Hematopoietic multipotent progenitor cell treated with erythropoietin and hydrocortisone succinate and interleukin-3 and kit ligand, for 15 days (in vitro differentiated cells): ENCODE results near the gene LONRF3.

Experiments used
- DNase-seq: peaks from one replicate; pipeline ENCODE4 v3.0.0-alpha.2; 2015; ENCODE audit warnings: low spot score

The LONRF3 gene

DNA sequence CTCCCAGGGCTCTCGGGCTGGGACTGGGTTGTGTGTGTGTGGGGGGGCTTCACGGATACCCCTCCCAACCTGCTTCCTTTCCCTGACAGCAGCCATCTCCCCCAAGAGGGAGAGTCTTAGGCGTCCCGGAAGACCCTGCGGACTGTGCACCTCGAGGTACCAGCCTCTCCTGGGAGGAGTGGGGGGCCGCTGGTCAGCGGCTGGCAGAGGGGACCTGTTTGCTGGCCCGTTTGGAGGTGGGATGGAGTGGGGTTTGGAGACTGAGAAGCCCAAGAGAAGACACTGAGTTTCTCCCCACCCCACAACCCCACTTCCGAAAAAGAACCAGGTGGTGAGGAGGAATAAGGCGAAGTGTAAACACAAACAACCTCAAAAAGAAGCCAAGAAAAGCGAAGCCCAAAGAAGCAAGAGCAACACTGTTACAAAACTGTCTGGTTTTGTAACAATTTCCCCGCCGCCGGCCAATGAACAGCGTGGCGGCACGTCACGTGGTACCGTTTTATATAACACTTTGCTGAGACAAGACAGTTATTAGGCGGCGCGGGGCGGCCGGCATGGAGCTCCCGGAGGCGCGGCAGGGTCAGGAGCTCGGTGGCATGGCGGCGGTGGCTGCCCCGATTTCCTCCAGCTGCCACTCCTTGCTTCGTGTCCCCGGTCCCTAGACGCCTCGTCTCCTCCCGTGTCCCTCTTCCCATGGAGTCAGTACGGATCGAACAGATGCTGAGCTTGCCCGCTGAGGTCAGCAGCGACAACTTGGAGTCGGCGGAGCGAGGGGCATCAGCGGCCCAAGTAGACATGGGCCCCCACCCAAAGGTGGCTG is at the start of gene LONRF3:
Gene LONRF3 (plus strand): TSS at position 531 of the 820 bp plus-strand sequence. CDS start 163 bp downstream, at position 694.
- no peak for DNase-seq

DNA sequence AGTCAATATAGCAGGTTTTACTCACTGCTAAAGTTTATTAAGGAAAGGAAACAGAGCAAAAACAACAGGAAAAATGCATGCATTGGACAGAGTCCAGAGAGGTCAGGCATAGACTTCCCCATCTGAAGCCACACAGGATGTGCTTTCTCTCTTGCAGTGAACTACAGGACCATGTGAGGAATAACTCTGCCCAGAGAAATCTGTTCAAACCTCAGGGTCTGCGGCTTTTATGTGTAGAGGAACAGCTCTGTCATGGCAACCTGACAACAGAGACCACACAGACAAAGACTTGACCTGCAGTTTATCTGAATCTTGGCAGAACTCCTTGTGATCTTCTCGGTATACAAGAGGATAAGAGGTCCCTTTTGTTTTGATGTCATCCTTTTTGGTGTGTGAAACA is 46.3 kb upstream of the LONRF3 start:
- DNase-seq = no peak

DNA sequence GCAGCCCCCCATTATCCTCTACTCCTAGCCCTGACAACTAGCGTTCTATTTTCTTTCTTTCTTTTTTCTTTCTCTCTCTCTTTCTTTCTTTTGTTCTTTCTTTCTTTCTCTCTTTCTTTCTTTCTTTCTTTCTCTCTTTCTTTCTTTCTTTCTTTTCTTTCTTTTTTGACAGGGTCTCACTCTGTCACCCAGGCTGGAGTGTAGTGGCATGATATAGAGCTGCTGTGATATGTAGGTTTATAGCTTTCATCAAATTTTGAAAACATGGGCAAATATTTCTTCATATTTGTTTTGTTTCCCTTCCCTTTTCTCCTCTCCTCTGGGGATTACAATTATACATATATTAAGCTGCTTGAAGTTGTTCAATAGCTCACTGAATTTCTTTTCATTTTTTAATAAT is 39.1 kb upstream of the LONRF3 start:
- no peak for DNase-seq

DNA sequence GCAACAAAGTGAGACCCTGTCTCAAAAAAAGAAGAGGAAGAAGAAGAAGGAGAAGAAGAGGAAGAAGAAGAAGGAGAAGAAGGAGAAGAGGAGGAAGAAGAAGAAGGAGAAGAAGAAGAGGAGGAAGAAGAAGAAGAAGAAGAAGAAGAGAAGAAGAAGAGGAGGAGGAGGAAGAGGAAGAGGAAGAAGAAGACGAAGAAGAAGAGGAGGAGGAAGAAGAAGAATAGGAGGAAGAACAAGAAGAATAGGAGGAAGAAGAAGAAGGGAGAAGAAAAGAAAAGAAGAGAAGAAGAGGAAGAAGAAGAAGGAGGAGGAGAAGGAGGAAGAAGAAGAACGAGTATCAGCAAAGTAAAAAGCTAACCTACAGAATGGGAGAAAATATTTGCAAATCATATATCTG is 33.3 kb upstream of the LONRF3 start:
- no peak for DNase-seq

DNA sequence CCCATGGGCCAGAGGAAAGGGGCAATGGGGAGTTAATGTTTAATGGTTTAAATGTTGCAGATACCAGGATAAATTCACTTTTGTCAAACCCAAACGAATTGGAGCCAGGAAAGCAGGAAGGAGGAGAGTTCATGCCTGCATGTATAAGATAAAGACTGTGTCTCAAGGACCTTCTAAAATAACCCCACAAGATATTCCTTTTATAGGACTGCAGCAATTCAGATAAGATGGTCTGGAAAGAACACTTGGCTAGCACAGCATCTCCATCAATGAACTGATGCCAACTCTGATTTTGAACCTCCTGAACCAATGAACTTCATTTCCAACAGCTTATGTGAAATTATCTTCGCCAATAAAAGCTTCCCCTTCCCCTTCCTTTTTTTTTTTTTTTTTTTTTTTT is 31.3 kb upstream of the LONRF3 start:
- DNase-seq = no peak

DNA sequence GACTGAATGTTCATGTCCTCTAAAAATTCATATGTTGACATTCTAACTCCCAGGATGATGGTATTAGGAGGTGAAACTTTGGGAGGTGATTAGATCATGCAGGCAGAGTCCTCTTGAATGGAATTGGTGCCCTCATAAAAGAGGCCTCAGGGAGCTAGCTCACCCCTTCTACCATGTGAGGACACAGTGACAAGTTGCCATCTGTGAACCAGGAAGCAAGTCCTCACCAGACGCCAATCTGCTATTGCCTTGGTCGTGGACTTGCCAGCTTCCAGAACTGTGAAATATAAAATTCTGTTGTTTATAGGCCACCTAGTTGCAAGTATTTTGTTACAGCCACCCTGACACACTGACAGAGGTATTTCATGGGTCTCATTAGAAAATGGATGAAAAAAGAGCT is 28.5 kb upstream of the LONRF3 start:
- DNase-seq = no peak

DNA sequence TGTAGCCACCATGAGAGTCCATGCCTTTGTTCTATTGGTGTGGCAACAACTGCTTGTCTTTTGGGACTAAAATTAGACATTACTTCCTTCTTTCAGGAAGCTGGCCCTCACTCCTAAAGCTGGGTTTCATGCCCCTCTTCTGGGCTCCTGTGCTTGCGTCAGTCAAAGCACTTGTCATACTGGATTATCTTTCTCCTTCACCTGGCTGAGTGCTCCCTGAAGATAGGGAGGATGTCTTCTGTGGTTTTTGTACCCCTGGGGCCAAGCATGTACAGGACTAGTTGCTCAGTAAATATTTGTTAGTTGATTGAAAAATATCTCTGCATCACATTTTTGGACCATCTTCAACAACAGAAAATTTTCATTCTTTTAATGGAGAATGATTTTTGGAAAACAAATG is 26.1 kb upstream of the LONRF3 start:
- no peak for DNase-seq

DNA sequence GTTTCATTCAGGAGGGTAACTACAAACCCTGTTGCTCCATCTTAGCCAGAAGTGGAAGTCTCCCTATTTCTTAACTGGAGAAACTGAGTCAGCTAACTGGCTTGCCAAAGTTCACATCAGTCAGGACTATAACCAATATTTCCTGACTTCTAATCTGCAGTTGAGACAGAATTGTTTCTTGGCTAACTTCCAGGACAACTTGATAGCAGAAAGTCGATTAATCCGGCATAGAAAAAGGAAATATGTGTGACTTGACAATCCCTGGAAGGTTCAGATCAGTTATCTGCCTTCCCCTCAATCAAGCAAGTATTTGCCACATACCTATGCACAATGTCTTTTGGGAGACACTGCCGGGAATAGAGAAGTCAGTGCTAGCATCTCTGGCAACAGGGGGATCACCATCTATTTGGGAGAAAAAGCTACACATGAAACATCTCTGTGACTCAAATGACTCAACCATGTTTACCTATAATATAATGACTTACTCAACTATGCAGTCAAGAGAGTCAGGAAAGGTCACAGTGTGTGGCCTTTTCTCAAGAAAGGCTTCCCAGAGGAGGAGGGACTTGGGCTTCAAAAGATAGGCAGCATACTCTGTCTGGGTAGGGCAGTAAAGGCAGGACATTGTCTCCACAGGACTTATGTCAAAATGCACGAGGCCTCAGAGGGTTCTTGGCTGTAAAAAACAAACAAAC is 12.4 kb upstream of the LONRF3 start:
- no peak for DNase-seq

DNA sequence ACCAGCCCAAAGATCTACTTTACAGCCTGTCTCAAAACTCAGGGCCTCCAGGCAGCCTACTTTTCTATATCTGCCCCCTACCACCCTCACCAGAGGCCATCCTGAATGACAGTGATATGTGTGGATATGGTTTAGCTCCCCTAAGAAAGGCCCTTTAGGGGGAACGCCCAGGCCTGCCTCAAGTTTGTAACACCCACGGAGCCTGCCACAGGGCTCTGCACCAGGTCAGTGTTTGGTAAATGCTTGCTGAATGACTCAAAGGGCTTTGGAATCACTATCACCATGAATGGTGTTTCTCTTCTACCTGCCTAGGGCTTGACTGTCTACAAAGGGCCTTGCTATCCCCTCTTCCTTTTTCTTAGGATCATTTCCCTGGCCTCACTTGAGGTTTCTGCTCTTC is 11.3 kb upstream of the LONRF3 start:
- DNase-seq = no peak

DNA sequence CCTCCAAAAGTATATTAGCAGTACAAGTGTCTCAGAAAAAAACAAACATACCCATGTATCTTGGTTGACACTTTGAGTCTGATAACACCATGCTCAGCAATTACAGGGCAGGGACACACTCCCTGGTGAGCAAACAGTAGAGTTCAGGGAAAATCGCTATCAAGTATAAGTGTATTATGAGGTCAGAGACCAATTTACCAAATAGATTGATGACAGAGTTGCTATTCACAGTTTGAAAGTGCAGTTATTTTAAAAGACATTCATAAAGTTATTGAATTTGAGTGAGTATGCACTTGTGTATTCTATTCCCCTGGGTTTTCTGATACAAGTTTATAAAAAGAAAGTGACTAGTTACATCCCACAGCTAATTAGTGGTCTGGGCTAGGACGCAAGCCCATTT is 10.2 kb upstream of the LONRF3 start:
- DNase-seq = no peak

DNA sequence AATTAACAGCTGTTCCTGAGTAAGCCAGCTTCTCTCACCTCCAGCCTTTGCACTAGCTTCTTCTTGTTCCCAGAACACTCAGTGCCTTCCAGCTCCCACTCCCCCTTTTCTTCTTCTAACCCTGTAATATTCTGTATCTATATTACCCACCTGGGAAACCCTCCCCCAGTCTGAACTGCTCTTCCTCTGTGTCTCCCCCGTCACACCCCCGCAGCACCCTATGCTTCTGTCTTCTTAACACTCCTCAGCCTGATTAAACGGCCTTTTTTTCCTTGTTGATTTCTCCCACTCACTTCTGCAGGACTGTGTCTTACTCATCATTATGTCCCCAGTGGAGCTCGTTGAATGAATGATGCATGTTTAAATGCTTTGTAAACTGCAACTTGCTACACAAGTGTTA is 9.0 kb upstream of the LONRF3 start:
- no peak for DNase-seq

DNA sequence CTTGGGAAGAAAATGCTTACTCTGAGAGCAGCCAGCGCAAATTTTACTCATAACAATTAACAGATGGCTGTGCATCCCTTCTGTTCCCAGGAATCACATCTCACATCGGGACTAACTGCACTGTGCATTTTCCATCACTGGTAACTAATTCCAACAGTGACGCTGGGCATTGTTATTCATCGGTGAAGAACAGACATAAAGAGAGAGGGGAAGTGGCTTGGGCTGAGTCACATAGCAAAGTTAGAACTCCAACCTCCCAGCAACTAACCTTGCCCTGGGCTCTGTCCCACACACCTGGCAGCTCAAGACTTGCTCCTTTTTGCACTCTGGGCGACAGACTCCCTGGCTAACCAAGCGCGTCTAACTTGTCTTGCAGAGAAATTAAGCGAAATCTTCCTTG is 6.4 kb upstream of the LONRF3 start:
- DNase-seq = no peak

DNA sequence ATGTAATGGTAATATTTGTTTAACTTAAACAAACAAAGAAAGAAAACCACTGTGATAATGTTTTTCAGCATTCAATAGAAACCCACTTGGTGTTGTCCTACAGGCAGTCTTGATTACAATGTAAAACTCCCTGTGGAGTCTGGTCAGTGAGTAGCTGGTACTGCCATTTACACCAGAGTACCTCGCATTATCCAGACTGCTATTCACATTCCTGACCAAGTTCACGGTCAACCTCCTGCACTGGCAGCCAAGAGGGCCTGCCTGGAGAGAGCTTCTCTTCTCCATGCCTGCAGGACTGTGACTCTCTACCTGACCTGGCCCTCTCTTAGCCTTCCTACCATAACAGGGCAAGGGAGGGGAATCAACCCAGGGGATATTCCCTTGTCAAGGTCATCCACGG is 2.9 kb upstream of the LONRF3 start:
- DNase-seq = no peak

DNA sequence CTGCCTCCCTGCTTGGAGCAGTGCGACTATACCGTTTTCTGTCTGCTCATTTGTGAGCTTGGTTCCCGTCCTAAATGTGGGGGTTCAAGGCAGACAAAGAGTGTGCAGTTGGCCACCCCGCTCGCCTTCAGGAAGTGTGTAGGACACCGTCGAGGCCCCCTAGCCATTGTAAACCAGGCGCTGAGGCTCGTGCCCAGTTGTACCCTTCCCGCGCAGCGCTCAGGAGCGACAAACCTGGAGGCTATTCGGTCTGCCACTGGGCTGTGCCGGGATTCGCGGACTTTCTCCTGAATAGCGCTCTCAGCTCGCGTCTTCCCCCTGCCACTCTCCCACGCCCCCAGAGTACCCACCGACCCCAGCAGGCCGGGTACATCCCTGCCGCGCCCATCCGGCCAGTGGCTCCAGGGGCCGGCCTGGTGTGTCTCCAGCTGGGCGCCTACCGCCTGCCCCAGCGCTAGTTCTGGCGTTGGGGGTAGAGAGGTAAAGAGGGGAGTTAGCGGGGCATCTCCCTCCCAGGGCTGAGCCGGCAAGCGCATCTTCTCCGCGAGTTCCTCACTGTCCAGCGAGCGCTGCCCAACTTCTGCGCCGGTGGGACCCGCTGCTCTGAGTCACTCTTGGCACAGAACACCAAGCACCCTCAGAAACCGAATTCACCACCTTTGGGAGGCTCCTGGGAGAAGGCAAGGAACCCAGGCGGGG is 880 bp upstream of the LONRF3 start:
- DNase-seq = no peak

DNA sequence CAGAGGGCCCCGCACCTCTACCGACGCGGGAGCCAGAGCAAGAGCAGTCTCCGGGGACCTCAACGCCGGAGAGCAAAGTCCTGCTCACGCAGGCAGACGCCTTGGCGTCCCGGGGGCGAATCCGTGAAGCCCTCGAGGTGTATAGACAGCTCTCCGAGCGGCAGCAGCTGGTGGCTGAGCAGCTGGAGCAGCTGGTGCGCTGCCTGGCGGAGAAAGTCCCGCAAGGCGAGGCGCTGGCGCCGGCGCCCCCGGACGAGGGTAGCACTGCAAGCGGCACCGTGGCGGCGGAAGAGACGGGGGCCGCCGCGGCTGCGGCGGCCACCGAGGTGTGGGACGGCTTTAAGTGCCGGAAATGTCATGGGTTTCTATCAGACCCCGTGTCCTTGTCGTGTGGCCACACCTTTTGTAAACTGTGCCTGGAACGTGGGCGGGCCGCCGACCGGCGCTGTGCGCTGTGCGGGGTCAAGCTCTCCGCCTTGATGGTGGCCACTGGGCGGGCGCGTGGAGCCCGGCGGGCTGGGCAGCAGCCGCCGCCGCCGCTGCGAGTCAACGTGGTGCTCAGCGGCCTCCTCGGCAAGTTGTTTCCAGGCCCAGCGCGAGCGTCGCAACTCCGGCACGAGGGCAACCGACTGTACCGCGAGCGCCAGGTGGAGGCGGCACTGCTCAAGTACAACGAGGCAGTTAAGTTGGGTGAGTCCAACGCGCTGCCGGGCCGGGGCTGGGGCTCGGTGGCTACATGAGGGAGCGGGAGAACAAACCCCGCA is 672 bp downstream of the LONRF3 start:
- DNase-seq = no peak

DNA sequence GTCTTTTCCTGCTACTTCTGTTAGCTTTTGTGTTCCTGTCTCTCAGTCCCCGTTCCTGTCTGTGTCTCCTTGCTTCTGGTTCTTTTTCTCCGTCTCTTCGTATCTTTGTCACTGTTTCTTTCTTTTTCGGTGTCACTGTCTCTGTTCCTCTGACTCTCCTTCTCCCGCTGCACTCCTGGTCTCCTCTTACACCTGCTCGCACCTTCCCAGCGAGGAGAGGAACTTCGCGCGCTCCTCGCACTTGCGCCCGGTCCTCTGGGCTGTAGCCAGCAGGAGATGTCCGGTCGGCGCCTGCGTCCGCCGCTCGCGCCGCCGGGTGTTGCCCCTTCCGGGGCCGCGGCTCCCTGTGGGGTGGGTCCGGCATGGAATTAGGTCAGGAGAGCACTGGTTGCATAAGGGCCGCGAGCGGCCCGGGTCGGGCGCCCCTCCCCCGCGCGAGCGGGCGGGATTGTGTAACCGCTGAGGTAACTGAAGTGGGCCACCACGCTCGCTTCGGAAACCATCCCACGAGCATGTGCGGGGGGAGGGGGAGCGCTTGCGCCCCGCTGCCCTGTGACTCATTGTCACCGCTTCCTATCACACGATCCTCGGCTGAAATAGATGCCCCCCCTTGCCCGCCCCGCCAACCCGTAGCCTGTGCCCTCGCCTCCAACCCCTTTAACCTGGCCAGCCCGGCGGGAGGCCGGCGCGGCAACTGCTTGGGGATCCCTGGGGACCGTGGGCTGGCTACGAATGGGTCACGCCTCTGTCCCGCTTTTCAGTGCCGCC is 1.6 kb downstream of the LONRF3 start:
- DNase-seq = no peak

DNA sequence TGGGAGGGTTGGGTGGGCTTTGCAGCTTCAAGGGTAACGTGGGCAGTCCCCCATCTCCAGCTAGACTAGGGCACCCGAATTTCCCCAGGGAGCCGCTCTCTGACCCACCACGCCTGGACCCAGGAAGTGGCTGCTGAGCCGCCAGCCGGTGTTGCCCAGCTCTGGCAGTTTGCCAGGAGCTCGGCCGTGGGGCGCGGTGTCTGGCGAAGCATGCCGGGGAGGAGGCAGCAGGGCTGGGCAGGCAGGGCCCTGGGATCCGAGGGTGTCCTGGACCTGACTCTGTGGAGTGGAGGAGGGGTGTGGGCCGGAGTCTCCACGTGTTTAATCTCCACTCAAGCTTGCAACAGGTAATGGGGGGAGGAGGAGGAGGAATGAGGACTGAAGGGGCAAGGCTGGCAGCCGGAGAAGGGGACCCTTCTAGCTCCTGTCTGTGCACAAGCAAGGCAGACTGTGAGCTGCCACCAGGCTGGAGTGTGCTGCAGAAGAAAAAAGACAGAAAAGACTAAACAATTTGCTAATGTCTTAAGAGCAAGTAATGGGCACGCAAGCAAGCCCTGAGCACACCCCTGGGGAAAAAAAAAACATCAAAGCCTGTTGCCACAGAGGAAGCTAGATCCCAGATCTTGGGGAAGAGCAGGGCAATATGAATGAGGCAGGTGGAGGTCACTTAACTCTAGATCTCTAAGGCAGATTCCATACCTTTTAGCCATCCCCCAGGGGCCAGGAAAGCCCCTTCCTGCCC is 2.4 kb downstream of the LONRF3 start:
- DNase-seq = no peak

DNA sequence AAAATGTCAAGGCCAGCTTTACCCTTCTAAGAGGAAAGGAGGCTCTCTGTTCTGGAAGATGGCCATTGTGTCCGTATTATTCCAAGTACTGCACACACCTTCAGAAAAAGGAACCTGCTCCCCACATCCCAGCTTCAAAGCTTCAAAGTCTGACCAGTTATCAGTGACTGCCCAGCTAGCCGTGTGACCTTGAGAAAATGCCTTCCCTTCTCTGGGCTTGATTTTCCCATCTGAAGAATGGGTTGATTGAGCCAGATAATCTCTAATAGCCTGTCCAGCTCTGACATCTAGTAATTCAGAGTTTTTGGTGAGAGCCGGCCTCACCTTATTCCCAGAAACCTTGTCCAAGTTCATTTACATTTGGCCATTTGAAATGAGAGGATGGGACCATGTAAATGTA is 3.0 kb downstream of the LONRF3 start:
- DNase-seq = no peak

DNA sequence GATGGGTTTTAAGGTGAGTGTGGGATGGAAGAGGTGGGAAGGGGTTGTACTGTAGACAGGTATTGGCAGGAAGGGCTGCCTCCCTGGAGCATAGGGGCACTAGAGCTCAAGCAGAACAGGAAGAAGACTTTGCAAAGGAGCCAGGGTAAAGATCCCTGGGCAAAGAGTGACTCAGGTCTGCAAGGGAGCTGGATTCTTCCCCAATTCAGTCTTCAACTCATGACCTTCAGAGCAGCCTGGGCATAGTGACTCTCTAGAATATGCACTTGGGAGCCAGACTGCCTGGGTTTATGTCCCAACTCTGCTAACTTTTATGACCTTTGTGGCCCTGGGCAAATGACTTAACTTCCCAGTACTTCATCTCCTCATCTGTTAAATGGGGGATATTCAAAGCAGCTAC is 4.0 kb downstream of the LONRF3 start:
- no peak for DNase-seq

DNA sequence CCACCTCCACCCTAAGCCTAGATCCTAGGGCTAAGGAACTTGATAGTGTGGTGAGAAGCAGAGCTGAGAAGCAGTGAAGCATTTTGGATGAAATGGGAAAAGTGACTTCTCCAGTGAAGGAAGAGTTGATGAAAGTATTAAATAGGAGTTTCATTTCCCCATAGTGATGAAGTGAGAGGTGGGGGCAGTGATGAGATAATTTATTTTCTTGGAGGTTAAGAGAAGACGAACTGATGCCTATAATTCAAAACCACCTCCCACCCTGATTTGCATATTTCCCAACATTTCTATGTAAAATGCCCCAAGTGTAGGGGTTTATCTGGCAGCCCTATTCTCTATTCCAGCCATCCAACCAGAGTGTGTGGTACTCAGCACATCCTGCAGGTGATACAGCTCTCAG is 6.3 kb downstream of the LONRF3 start:
- DNase-seq = no peak

DNA sequence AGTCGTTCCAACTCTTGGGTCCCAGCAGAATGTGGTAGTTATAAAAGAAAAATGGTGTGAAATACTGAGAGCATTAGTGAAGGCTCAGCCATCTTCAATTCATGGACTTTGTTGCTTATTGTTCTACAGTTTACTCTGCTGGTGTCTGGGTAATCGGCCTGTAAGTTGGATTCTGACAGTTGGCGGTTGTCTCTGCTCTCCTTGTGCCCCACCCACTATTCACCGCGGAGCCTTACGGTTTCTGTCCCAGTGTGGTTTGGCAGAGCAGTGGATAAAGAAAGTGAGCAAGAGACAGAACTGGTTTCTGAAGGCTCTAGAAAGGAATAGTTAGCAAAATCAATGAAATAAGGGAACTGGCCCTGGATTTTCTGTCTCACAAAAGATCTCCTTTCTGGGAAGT is 9.1 kb downstream of the LONRF3 start:
- no peak for DNase-seq
